ENCODE results near the gene C2orf15.

GRCh38 chr2:99111945-99112344 is 29.6 kb upstream of the C2orf15 start:
- TF ChIP-seq CTCF (conservative IDR thresholded peaks at IDR 0.05; ENCODE audit: low read depth, low read length) (no peak), RFX5 (IDR thresholded peaks at IDR 0.05; ENCODE audit: low read depth, low read length) (no peak), RAD21 (IDR thresholded peaks at IDR 0.05; ENCODE audit: low read length) (no peak), BHLHE40 (IDR thresholded peaks at IDR 0.05; ENCODE audit: low read depth, low read length) (no peak), FOS (IDR thresholded peaks at IDR 0.05; ENCODE audit: low read depth, low read length) (no peak), POLR2A (IDR thresholded peaks at IDR 0.05; ENCODE audit: low read depth, low read length) (no peak), CHD1 (IDR thresholded peaks at IDR 0.05; ENCODE audit: low read depth, low read length) (no peak), RCOR1 (IDR thresholded peaks at IDR 0.05; ENCODE audit: insufficient replicate concordance, low read length) (no peak), ELK1 (IDR thresholded peaks at IDR 0.05; ENCODE audit: borderline replicate concordance, low read depth, low read length) (no peak)

All from IMR-90 (cell line).